Left lung (tissue), 10 donors: ENCODE data around the gene FRMD4A. TPM values are rescaled to one million over a fixed set of nuclear protein-coding genes. Genes with fewer than 3 reads are reported as not detected.

Experiments
- ATAC-seq: fragments of 200-7000 bp; cut with Tn5 transposase; one replicate; pipeline ENCODE4 v1.9.1; 2020; ENCODE audit warnings: moderate library complexity
- DNase-seq, 4 donors: peaks; one replicate each; pipeline ENCODE4 v3.0.0-alpha.2; 2013 to 2020
- H3K27ac ChIP-seq, 2 donors: fragments of 200-600 bp; sonication (generic) in 1 of 2; one replicate each; pipeline versions ENCODE4 v1.5.0 to v1.8.0; 2020 to 2021
- H3K27me3 ChIP-seq, 2 donors: fragments of 200-600 bp; sonication (generic) in 1 of 2; one replicate each; pipeline versions ENCODE4 v1.5.0 to v1.8.0; 2020 to 2021
- H3K36me3 ChIP-seq, 2 donors: fragments of 200-600 bp; sonication (generic) in 1 of 2; one replicate each; pipeline versions ENCODE4 v1.5.0 to v1.8.0; 2020 to 2021
- H3K4me1 ChIP-seq, 2 donors: fragments of 200-600 bp; one replicate each; pipeline ENCODE4 v1.8.0; 2021
- H3K4me3 ChIP-seq, 2 donors: fragments of 200-600 bp; sonication (generic) in 1 of 2; one replicate each; pipeline versions ENCODE4 v1.5.0 to v1.8.0; 2020 to 2021; ENCODE audit warnings: mild to moderate bottlenecking in 1 of 2
- H3K9me3 ChIP-seq, 2 donors: fragments of 200-600 bp; sonication (generic) in 1 of 2; one replicate each; pipeline versions ENCODE4 v1.5.0 to v1.8.0; 2020 to 2021
- CTCF ChIP-seq, 2 donors: fragments of 200-600 bp; sonication (generic) in 1 of 2; IDR thresholded peaks; one replicate each; pipeline versions ENCODE4 v1.5.0 to v1.8.0; 2021; ENCODE audit warnings: antibody characterized with exemption in 2 of 2
- intact Hi-C, 2 donors: fragments of 100-400 bp; cut with DNase I; formaldehyde crosslinking; loops; one replicate each; pipeline versions ENCODE4 v1.11.2 to v1.14.2; 2022
- polyA plus RNA-seq, 6 donors: library from polyadenylated mRNA; unstranded; fragments of 120-200 nt; gene quantifications; one replicate each; pipeline ENCODE4 v1.2.1, GENCODE V29; 2013; ENCODE audit not compliant: insufficient read length in 6 of 6
- total RNA-seq, 2 donors: library from RNA; stranded (reverse); fragmentation: NEBNext Ultra II Directional; extraction: Animal tissue kit (Norgen Biotek cat#: 25700); gene quantifications; one replicate each; pipeline ENCODE4 v1.2.1, GENCODE V29; 2021
- donor health status: DM: no; HTN: yes; CAD: no.
- donor health status: DM: no; HTN: no; CAD: no.

FRMD4A gene
- total and polyA plus RNA-seq, 8 donors, result 33.9 to 62.8 (median 57.0) TPM

GRCh38 chr10:13894412-13895093 lies 436.2 kb downstream of the FRMD4A start:
- no peak for TF ChIP-seq CTCF (IDR thresholded peaks at IDR 0.05)
- Histone ChIP-seq H3K9me3 (no peaks in the 10 kb centered on the region), H3K27ac (no peak overlapping the region), H3K4me1 (peaks cover 4 to 18% of the 10 kb centered on the region in 2 donors), H3K27me3 (peaks cover 11 to 51% of the 10 kb centered on the region in 2 donors), H3K36me3 (no peaks in the 10 kb centered on the region), H3K4me3 (no peak overlapping the region)
- DNase-seq (no peak), ATAC-seq (no peak)
- intact Hi-C loops, result no loop called here

GRCh38 chr10:13893926-13894325 lies 436.8 kb downstream of the FRMD4A start:
- ATAC-seq (no peak), DNase-seq (no peak)
- no peak overlapping the region for H3K4me3 ChIP-seq
- intact Hi-C loops, result no loop called here
- no peak overlapping the region for H3K27ac ChIP-seq
- H3K27me3 ChIP-seq, result peaks cover 11 to 57% of the 10 kb centered on the region in 2 donors
- no peak for TF ChIP-seq CTCF (IDR thresholded peaks at IDR 0.05)
- peaks cover 4 to 18% of the 10 kb centered on the region in 2 donors for H3K4me1 ChIP-seq
- no peaks in the 10 kb centered on the region for H3K36me3 ChIP-seq
- H3K9me3 ChIP-seq, result no peaks in the 10 kb centered on the region

GRCh38 chr10:13892871-13893270 lies 437.9 kb downstream of the FRMD4A start:
- H3K36me3 ChIP-seq, result no peaks in the 10 kb centered on the region
- no peak for DNase-seq
- ATAC-seq, result no peak
- intact Hi-C loops, result no loop called here
- no peak overlapping the region for H3K4me3 ChIP-seq
- TF ChIP-seq CTCF (IDR thresholded peaks at IDR 0.05), result no peak
- H3K4me1 ChIP-seq, result peaks cover 4 to 18% of the 10 kb centered on the region in 2 donors
- no peak overlapping the region for H3K27ac ChIP-seq
- no peaks in the 10 kb centered on the region for H3K9me3 ChIP-seq
- H3K27me3 ChIP-seq, result peaks cover 11 to 63% of the 10 kb centered on the region in 2 donors

DNA sequence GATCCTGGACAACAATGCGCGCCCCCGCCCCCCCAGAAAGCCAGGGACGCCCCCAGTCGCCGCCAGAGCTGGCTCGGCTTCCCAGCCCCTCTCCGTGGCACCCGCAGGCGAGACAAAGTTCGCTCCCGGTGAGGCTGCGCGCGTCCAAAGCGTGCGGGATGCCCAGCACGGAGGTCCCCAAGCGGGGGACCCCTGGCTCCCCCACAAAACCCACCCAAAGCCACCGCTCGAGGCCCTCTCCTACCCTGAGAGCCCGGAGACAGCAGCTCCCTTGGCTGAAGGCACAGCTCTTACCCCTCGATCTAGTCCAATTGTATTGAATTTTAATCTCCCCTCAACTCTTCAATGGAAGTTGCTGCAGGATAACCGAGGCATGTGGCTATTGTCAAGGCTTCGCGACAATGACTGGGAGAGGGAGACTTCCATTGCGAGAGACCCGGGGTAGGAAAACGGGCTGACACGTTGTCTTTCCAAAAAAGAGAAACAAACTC lies 438.7 kb downstream of the FRMD4A start:
- Histone ChIP-seq H3K4me1 (peaks cover 4 to 18% of the 10 kb centered on the region in 2 donors), H3K9me3 (no peaks in the 10 kb centered on the region), H3K36me3 (no peaks in the 10 kb centered on the region), H3K27me3 (peaks cover 11 to 63% of the 10 kb centered on the region in 2 donors), H3K4me3 (peak overlapping the region; percentile 16 to 17), H3K27ac (peak overlapping the region; percentile 26 to 53)
- DNase-seq, result peak in 1 of 4 donors; percentile 78
- ATAC-seq, result no peak
- no peak for TF ChIP-seq CTCF (IDR thresholded peaks at IDR 0.05)
- intact Hi-C loops, result no loop called here

DNA sequence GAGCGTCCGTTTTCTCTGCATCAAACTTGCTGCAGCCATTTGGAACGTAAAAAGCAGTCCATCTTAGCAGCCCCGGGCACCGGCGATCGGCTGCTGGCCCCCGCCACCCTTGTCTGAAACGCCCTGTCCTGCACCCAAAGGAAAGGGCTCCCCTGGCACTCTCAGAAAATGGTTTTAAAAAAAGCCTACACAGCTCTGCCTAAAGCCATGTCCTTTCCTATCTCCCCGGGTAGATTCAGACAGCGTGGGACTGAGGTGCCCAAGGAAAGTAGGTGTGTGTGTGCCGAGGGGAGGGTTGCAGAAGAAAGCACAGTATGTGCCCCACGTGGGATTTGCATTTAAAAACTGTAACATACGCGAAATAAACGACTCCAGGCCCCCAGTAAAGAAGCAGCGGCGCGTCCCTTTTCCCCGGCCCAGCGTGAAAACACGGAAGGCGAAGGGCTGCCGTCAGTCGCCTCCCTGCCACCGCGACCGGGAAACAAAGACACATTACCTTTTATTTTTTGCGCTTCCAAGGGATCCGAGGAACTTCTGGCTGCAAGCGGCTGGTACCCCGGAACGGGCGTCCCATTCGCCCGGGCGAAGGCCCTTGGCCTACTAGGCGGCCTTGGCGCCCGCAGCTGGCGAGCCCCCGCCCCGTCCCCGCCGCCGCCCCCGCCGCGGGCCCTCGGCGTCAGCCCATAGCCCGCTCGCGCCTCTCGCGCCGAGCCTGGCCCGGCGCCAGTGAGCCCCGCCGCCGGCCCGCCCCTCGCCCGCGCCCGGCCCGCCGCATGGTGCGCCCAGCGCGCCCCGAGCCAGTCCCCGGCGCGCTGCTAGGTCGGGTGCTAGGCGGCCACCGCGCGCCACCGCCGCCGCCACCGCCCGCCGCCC lies 439.4 kb downstream of the FRMD4A start:
- H3K4me3 ChIP-seq, result peak overlapping the region; percentile 34 to 43
- ATAC-seq, result peak; percentile 45
- H3K27ac ChIP-seq, result peak overlapping the region; percentile 41 to 46

More for the DNA sequence above, 439.4 kb downstream of the FRMD4A start:
- TF ChIP-seq CTCF (IDR thresholded peaks at IDR 0.05), result no peak
- DNase-seq, result peak in 2 of 4 donors; percentile 28 to 80
- peaks cover 4 to 18% of the 10 kb centered on the region in 2 donors for H3K4me1 ChIP-seq
- intact Hi-C loops, result no loop called here
- H3K27me3 ChIP-seq, result peaks cover 11 to 63% of the 10 kb centered on the region in 2 donors
- H3K9me3 ChIP-seq, result no peaks in the 10 kb centered on the region
- no peaks in the 10 kb centered on the region for H3K36me3 ChIP-seq
